Gastrocnemius medialis (tissue), 4 donors: ENCODE measurements around the gene NACC1.

ENCODE experiments used
- CTCF ChIP-seq, 5 experiments: fragments of 450-650 bp in 3 of 5; fragments of 200-600 bp in 2 of 5; sonication (generic) in 2 of 5; IDR thresholded peaks in 4 of 5; conservative IDR thresholded peaks in 1 of 5; 1 replicate in 4 of 5; 2 replicates in 1 of 5; pipeline ENCODE4 v1.5.1; 2016 to 2019; ENCODE audit warnings: antibody characterized with exemption in 5 of 5, mild to moderate bottlenecking in 3 of 5, moderate library complexity in 3 of 5
- POLR2A ChIP-seq, 2 donors: fragments of 450-650 bp; IDR thresholded peaks; one replicate each; pipeline ENCODE4 v1.6.1; 2017; ENCODE audit warnings: antibody characterized with exemption in 2 of 2, mild to moderate bottlenecking in 2 of 2, moderate library complexity in 2 of 2

GRCh38 chr19:13118424-13119193, 545 bp downstream of the NACC1 start:
- TF ChIP-seq CTCF (IDR thresholded peaks at IDR 0.05 in 4 of 5, conservative IDR thresholded peaks at IDR 0.05 in 1 of 5) (no peak), POLR2A (IDR thresholded peaks at IDR 0.05) (no peak)
